Mesendoderm (in vitro differentiated cells): ENCODE measurements around the gene UQCRFS1.

Source experiments
- DNase-seq: peaks from one replicate; pipeline ENCODE4 v3.0.0; 2013
- H2AK5ac ChIP-seq: 2 replicates; pipeline ENCODE4 v1.6.1; 2013; ENCODE audit warnings: low read length, inconsistent platforms
- H2BK120ac ChIP-seq: 2 replicates; pipeline ENCODE4 v1.6.1; 2013; ENCODE audit warnings: low read depth, mild to moderate bottlenecking, low read length, moderate library complexity, mixed read lengths
- H2BK15ac ChIP-seq: replicated peaks from 2 replicates; pipeline ENCODE4 v1.6.1; 2013; ENCODE audit warnings: low read depth, mild to moderate bottlenecking, moderate library complexity
- H2BK5ac ChIP-seq: 2 replicates; pipeline ENCODE4 v1.6.1; 2013; ENCODE audit warnings: low read length, inconsistent platforms
- H3K18ac ChIP-seq: 2 replicates; pipeline ENCODE4 v1.6.1; 2013; ENCODE audit warnings: mild to moderate bottlenecking, low read length, mixed read lengths
- H3K23ac ChIP-seq: one replicate; pipeline ENCODE4 v1.6.1; 2013; ENCODE audit warnings: low read length
- H3K27ac ChIP-seq: 2 replicates; pipeline ENCODE4 v1.5.1; 2013; ENCODE audit warnings: low read depth, mild to moderate bottlenecking, inconsistent platforms, low read length, moderate library complexity
- H3K27me3 ChIP-seq: 2 replicates; pipeline ENCODE4 v1.6.1; 2013; ENCODE audit warnings: low read length, control low read depth, mild to moderate bottlenecking, inconsistent platforms; ENCODE audit not compliant: insufficient read depth, poor library complexity
- H3K36me3 ChIP-seq: 2 replicates; pipeline ENCODE4 v1.6.1; 2013; ENCODE audit warnings: low read length, inconsistent platforms; ENCODE audit not compliant: control insufficient read depth, insufficient read depth
- H3K4ac ChIP-seq: one replicate; pipeline ENCODE4 v1.6.1; 2013; ENCODE audit warnings: low read depth, mild to moderate bottlenecking, low read length, moderate library complexity
- H3K4me1 ChIP-seq: 2 replicates; pipeline ENCODE4 v1.6.1; 2013; ENCODE audit warnings: low read depth, low read length, inconsistent platforms; ENCODE audit not compliant: control insufficient read depth
- H3K4me2 ChIP-seq: 2 replicates; pipeline ENCODE4 v1.6.1; 2013; ENCODE audit warnings: low read length
- H3K4me3 ChIP-seq: 2 replicates; pipeline ENCODE4 v1.5.1; 2013; ENCODE audit warnings: mild to moderate bottlenecking, low read length
- H3K56ac ChIP-seq: one replicate; pipeline ENCODE4 v1.6.1; 2013; ENCODE audit warnings: low read length
- H3K79me1 ChIP-seq: 2 replicates; pipeline ENCODE4 v1.6.1; 2013; ENCODE audit warnings: low read length, inconsistent platforms
- H3K79me2 ChIP-seq: 2 replicates; pipeline ENCODE4 v1.6.1; 2013; ENCODE audit warnings: mild to moderate bottlenecking, low read length; ENCODE audit not compliant: control insufficient read depth, insufficient read depth
- H3K9ac ChIP-seq: 2 replicates; pipeline ENCODE4 v1.6.1; 2013; ENCODE audit warnings: low read length, inconsistent platforms
- H4K5ac ChIP-seq: one replicate; pipeline ENCODE4 v1.6.1; 2013; ENCODE audit warnings: low read length
- H4K8ac ChIP-seq: one replicate; pipeline ENCODE4 v1.6.1; 2013; ENCODE audit warnings: low read depth, mild to moderate bottlenecking, control low read depth, low read length, moderate library complexity
- WGBS: extraction: QIAGEN DNeasy Blood & Tissue Kit; methylation state at CpG from one replicate; pipeline ENCODE4 v1.1.7; 2013; ENCODE audit warnings: low lambda C conversion rate, missing lambda C conversion rate; ENCODE audit not compliant: insufficient coverage; ENCODE audit errors: extremely low coverage; 5-methylcytosine and 5-hydroxymethylcytosine counted together

UQCRFS1 gene

GRCh38 chr19:29189033-29189360 is 24.0 kb downstream of the UQCRFS1 start:
- H3K4ac ChIP-seq, result no peak overlapping the region
- no peaks in the 10 kb centered on the region for H3K36me3 ChIP-seq
- no peak overlapping the region for H3K23ac ChIP-seq
- no peak overlapping the region for H3K56ac ChIP-seq
- H2BK120ac ChIP-seq, result no peak overlapping the region
- H3K27ac ChIP-seq, result no peak overlapping the region
- H3K27me3 ChIP-seq, result no peaks in the 10 kb centered on the region
- no peak for DNase-seq
- H3K18ac ChIP-seq, result no peak overlapping the region
- no peaks in the 10 kb centered on the region for H3K79me2 ChIP-seq
- no peak overlapping the region for H4K5ac ChIP-seq
- no peak overlapping the region for H2BK5ac ChIP-seq
- no CpG with 5 or more reads among the region's 6 CpGs for WGBS
- H2AK5ac ChIP-seq, result no peak overlapping the region
- H3K4me3 ChIP-seq, result no peak overlapping the region
- H3K9ac ChIP-seq, result no peak overlapping the region
- no peaks in the 10 kb centered on the region for H3K79me1 ChIP-seq
- no peak overlapping the region for H3K4me2 ChIP-seq
- H3K4me1 ChIP-seq, result no peaks in the 10 kb centered on the region
- H2BK15ac ChIP-seq, result no peak overlapping the region
- H4K8ac ChIP-seq, result no peak overlapping the region

GRCh38 chr19:29188289-29189032 is 24.5 kb downstream of the UQCRFS1 start:
- no peaks in the 10 kb centered on the region for H3K79me1 ChIP-seq
- H3K9ac ChIP-seq, result no peak overlapping the region
- no peak overlapping the region for H2AK5ac ChIP-seq
- H3K56ac ChIP-seq, result no peak overlapping the region
- H3K27me3 ChIP-seq, result no peaks in the 10 kb centered on the region
- no peak overlapping the region for H2BK15ac ChIP-seq
- WGBS, result no CpG with 5 or more reads among the region's 10 CpGs
- H3K4me1 ChIP-seq, result no peaks in the 10 kb centered on the region
- no peak overlapping the region for H2BK120ac ChIP-seq
- no peak overlapping the region for H4K8ac ChIP-seq
- H3K4me2 ChIP-seq, result no peak overlapping the region
- no peak overlapping the region for H3K27ac ChIP-seq
- H3K4me3 ChIP-seq, result no peak overlapping the region
- H4K5ac ChIP-seq, result no peak overlapping the region
- H3K36me3 ChIP-seq, result no peaks in the 10 kb centered on the region
- H3K4ac ChIP-seq, result no peak overlapping the region
- H3K79me2 ChIP-seq, result no peaks in the 10 kb centered on the region
- no peak for DNase-seq
- no peak overlapping the region for H3K23ac ChIP-seq
- H2BK5ac ChIP-seq, result no peak overlapping the region
- no peak overlapping the region for H3K18ac ChIP-seq

GRCh38 chr19:29187676-29188075 is 25.3 kb downstream of the UQCRFS1 start:
- Histone ChIP-seq H3K36me3 (no peaks in the 10 kb centered on the region), H3K23ac (no peak overlapping the region), H3K4me1 (no peaks in the 10 kb centered on the region), H2BK120ac (no peak overlapping the region), H3K27ac (no peak overlapping the region), H3K79me2 (no peaks in the 10 kb centered on the region), H2BK15ac (no peak overlapping the region), H3K18ac (no peak overlapping the region), H4K8ac (no peak overlapping the region), H4K5ac (no peak overlapping the region), H3K4me2 (no peak overlapping the region), H3K56ac (no peak overlapping the region), H2AK5ac (no peak overlapping the region), H3K4me3 (no peak overlapping the region), H2BK5ac (no peak overlapping the region), H3K27me3 (no peaks in the 10 kb centered on the region), H3K79me1 (no peaks in the 10 kb centered on the region), H3K4ac (no peak overlapping the region), H3K9ac (no peak overlapping the region)
- no peak for DNase-seq
- no CpG with 5 or more reads among the region's 6 CpGs for WGBS

- no peaks in the 10 kb centered on the region for H3K27me3 ChIP-seq
- H3K4me3 ChIP-seq, result no peak overlapping the region
- H3K27ac ChIP-seq, result no peak overlapping the region
- H2BK15ac ChIP-seq, result no peak overlapping the region
- DNase-seq, result no peak
- no peak overlapping the region for H3K4ac ChIP-seq
- H3K23ac ChIP-seq, result no peak overlapping the region
- no CpG with 5 or more reads among the region's 6 CpGs for WGBS
- no peak overlapping the region for H2AK5ac ChIP-seq
- no peak overlapping the region for H3K9ac ChIP-seq
- no peak overlapping the region for H2BK120ac ChIP-seq
- H3K36me3 ChIP-seq, result no peaks in the 10 kb centered on the region
- H3K18ac ChIP-seq, result no peak overlapping the region
- no peak overlapping the region for H4K5ac ChIP-seq
- H3K4me1 ChIP-seq, result no peaks in the 10 kb centered on the region
- no peaks in the 10 kb centered on the region for H3K79me1 ChIP-seq
- no peak overlapping the region for H2BK5ac ChIP-seq
- H4K8ac ChIP-seq, result no peak overlapping the region
- no peaks in the 10 kb centered on the region for H3K79me2 ChIP-seq
- H3K56ac ChIP-seq, result no peak overlapping the region
- no peak overlapping the region for H3K4me2 ChIP-seq
Measured at GRCh38 chr19:29185427-29185826, 27.5 kb downstream of the UQCRFS1 start.

GRCh38 chr19:29176981-29177754 is 35.8 kb downstream of the UQCRFS1 start:
- H3K27me3 ChIP-seq, result no peaks in the 10 kb centered on the region
- no peak overlapping the region for H2AK5ac ChIP-seq
- H3K23ac ChIP-seq, result no peak overlapping the region
- H3K56ac ChIP-seq, result no peak overlapping the region
- H3K4me2 ChIP-seq, result no peak overlapping the region
- H3K79me2 ChIP-seq, result no peaks in the 10 kb centered on the region
- no peak overlapping the region for H2BK5ac ChIP-seq
- no peak overlapping the region for H3K9ac ChIP-seq
- no peak overlapping the region for H4K5ac ChIP-seq
- no peak overlapping the region for H2BK15ac ChIP-seq
- no peak overlapping the region for H3K18ac ChIP-seq
- H4K8ac ChIP-seq, result no peak overlapping the region
- H2BK120ac ChIP-seq, result no peak overlapping the region
- H3K4ac ChIP-seq, result no peak overlapping the region
- H3K27ac ChIP-seq, result no peak overlapping the region
- no peak overlapping the region for H3K4me3 ChIP-seq
- H3K4me1 ChIP-seq, result no peaks in the 10 kb centered on the region
- no peaks in the 10 kb centered on the region for H3K36me3 ChIP-seq
- WGBS, result no CpG with 5 or more reads among the region's 2 CpGs
- no peaks in the 10 kb centered on the region for H3K79me1 ChIP-seq
- no peak for DNase-seq
